ENCODE results near the gene STXBP5. TPM values are rescaled to one million over a fixed set of nuclear protein-coding genes. Genes with fewer than 3 reads are reported as not detected.
A peak's percentile ranks its signal among the peaks of the same experiment; 100 is the strongest.

Gene STXBP5
- 10 to 100 TPM; 29.5 to 36.2 (median 32.1) TPM for total RNA-seq (2021; fragmentation: NEBNext Ultra II Directional; extraction: Animal tissue kit (Norgen Biotek cat#: 25700))
- long read RNA-seq, partial matches to known transcripts: 4 of 13 reads
- long read RNA-seq, other reads (novel, unspliced or antisense): 9 of 13 reads

GRCh38 chr6:147204060-147204785, at the start of gene STXBP5:
STXBP5 (plus strand) TSS chr6:147204417; CDS start chr6:147204533, 116 bp downstream.
- TF ChIP-seq CTCF (IDR thresholded peaks at IDR 0.05): no peak
- Mint-ChIP-seq H3K27ac (peak within 1 kb of the TSS; percentile 93), H3K27me3 (ENCODE audit: insufficient read depth) (peaks cover 3% of the 10 kb centered on the region; the same call in 1 of the 2 replicates), H3K4me1 (ENCODE audit: low read depth) (peaks cover 48% of the 10 kb centered on the region), H3K9me3 (no peaks in the 10 kb centered on the region), H3K4me3 (peak within 1 kb of the TSS; percentile 99), H3K36me3 (ENCODE audit: low read depth) (peaks cover 13% of the 10 kb centered on the region)
- peak; percentile 13 for DNase-seq

DNA sequence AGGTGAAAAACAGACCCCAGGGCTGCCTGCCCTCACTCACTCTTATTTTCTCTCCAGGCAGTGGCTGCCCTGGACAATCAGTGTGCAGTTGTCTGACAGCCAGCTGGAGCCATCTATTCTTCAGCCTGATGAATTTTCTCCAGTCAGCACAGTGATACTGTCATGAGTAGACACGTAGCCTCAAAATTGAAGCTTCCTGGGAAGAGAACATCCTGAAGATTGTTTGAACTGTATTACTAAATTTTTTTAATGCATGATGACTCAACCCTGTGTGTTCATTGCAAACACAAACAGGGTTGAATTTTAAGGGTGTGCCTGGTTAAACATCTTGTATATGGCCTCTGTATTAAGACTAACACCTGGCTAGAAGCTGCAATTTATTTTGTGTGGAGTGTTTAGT, 49.8 kb upstream of the STXBP5 start:
- peak; percentile 75 for DNase-seq
- TF ChIP-seq CTCF (IDR thresholded peaks at IDR 0.05): no peak
- Mint-ChIP-seq H3K36me3 (ENCODE audit: low read depth) (no peaks in the 10 kb centered on the region), H3K27ac (peak overlapping the region; percentile 75), H3K4me1 (ENCODE audit: low read depth) (peaks cover 39% of the 10 kb centered on the region), H3K27me3 (ENCODE audit: insufficient read depth) (no peaks in the 10 kb centered on the region), H3K4me3 (peak overlapping the region; percentile 12; the same call in 1 of the 2 replicates), H3K9me3 (no peaks in the 10 kb centered on the region)

DNA sequence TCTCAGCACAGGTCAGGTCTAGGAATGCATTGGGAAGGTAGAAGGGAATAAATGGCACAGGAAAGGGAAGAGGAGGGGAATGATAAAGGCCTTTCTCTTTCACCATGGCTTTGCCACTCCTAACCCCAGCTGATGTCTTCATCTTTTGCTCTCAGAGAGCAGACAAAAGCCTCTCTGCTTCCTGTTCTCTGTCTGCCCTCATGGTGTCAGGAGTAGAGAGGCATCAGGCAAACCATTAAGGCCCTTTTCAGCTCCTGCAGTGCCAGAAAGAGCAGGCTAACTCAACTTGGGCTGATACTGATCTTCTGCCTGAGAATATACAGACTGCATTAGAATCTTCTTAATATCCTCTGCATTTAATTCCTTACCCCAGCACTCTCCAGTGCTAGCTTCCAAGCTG, 48.0 kb upstream of the STXBP5 start:
- Mint-ChIP-seq H3K36me3 (ENCODE audit: low read depth) (no peaks in the 10 kb centered on the region), H3K27ac (peak overlapping the region; percentile 64; the same call in 1 of the 2 replicates), H3K4me3 (no peak overlapping the region), H3K9me3 (no peaks in the 10 kb centered on the region), H3K4me1 (ENCODE audit: low read depth) (peaks cover 41% of the 10 kb centered on the region), H3K27me3 (ENCODE audit: insufficient read depth) (no peaks in the 10 kb centered on the region)
- no peak for DNase-seq
- TF ChIP-seq CTCF (IDR thresholded peaks at IDR 0.05): no peak

- peak overlapping the region; percentile 64 for H3K27ac Mint-ChIP-seq
- no peaks in the 10 kb centered on the region for H3K36me3 Mint-ChIP-seq (ENCODE audit: low read depth)
- peaks cover 47% of the 10 kb centered on the region for H3K4me1 Mint-ChIP-seq (ENCODE audit: low read depth)
Measured at GRCh38 chr6:147156799-147157382, 47.3 kb upstream of the STXBP5 start.

GRCh38 chr6:147157930-147158329, 46.3 kb upstream of the STXBP5 start:
- DNase-seq: no peak
- Mint-ChIP-seq H3K27me3 (ENCODE audit: insufficient read depth) (no peaks in the 10 kb centered on the region), H3K4me3 (no peak overlapping the region), H3K9me3 (no peaks in the 10 kb centered on the region), H3K36me3 (ENCODE audit: low read depth) (no peaks in the 10 kb centered on the region), H3K27ac (no peak overlapping the region), H3K4me1 (ENCODE audit: low read depth) (peaks cover 51% of the 10 kb centered on the region)
- no peak for TF ChIP-seq CTCF (IDR thresholded peaks at IDR 0.05)

More at GRCh38 chr6:147156799-147157382, 47.3 kb upstream of the STXBP5 start:
- no peak for TF ChIP-seq CTCF (IDR thresholded peaks at IDR 0.05)
- no peaks in the 10 kb centered on the region for H3K9me3 Mint-ChIP-seq
- H3K4me3 Mint-ChIP-seq: no peak overlapping the region; the same call in 1 of the 2 replicates
- DNase-seq: peak; percentile 56
- no peaks in the 10 kb centered on the region for H3K27me3 Mint-ChIP-seq (ENCODE audit: insufficient read depth)

All from HFFc6 (cell line).